22Rv1 (cell line): ENCODE measurements around the gene PRUNE2.
"Not testable (repeated sequence)": the region's sequence is repeated elsewhere in the genome, so short reads cannot be mapped to it uniquely, and the experiment has no call there.

Experiments
- H3K27ac ChIP-seq: fragments of 450-650 bp; 2 replicates; pipeline ENCODE4 v1.5.1; 2017
- CTCF ChIP-seq: fragments of 450-650 bp; IDR thresholded peaks from 2 replicates; pipeline ENCODE4 v1.5.1; 2017; ENCODE audit warnings: mild to moderate bottlenecking
- ZFX ChIP-seq: fragments of 450-650 bp; IDR thresholded peaks from 2 replicates; pipeline ENCODE4 v1.6.1; 2017; ENCODE audit warnings: antibody characterized with exemption, borderline replicate concordance

The PRUNE2 gene

GRCh38 chr9:76677481-76678055 lies 228.3 kb downstream of the PRUNE2 start:
- TF ChIP-seq ZFX: no peak
- TF ChIP-seq CTCF: no peak
- H3K27ac ChIP-seq: peak overlapping the region; percentile 6; the same call in 1 of the 2 replicates

- TF ChIP-seq ZFX (no peak), CTCF (no peak)
- H3K27ac ChIP-seq: peak overlapping the region; percentile 6; the same call in 1 of the 2 replicates
Measured at GRCh38 chr9:76676857-76677256, 229.1 kb downstream of the PRUNE2 start.

DNA sequence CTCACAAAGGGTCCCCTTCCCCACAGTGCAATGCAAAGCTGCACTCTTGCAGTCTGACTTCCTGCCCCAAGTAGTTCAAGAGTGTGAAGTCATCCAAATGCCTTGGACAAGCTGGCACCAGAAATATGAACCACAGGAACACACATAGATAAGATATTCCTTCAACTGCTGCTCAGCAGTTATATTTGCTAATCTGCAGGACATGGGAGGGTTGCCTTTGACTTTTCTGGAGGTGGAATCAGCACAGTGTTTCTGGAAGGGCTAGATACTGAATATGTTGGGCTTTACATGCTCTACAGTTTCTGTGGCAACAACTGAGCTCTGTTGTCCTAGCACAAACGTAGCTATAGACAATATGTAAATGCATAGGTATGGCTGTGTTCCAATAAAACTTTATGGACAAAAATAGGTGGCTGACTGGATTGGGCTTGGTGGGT lies 238.4 kb downstream of the PRUNE2 start:
- H3K27ac ChIP-seq: no peak overlapping the region
- TF ChIP-seq ZFX (no peak), CTCF (no peak)

DNA sequence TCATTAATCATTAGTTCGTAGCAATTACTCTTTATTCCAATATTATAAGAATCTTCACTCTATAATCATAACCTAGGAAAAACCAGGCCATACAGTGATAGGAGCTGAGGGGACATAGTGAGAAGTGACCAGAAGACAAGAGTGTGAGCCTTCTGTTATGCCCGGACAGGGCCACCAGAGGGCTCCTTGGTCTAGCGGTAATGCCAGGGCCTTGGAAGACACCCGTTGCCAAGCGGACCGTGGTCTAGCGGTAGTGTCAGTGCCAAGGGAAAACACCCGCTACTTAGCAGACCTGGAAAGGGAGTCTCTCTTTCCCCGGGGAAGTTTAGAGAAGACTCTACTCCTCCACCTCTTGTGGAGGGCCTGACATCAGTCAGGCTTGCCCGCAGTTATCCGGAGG lies 239.9 kb downstream of the PRUNE2 start:
- not testable (repeated sequence) for H3K27ac ChIP-seq
- peak; percentile 69 for TF ChIP-seq CTCF

- TF ChIP-seq ZFX (no peak), CTCF (no peak)
- no peak overlapping the region for H3K27ac ChIP-seq
Measured at GRCh38 chr9:76665458-76665857, 240.5 kb downstream of the PRUNE2 start.

- TF ChIP-seq CTCF: no peak
- TF ChIP-seq ZFX: no peak
- no peak overlapping the region for H3K27ac ChIP-seq
Measured at GRCh38 chr9:76664120-76664519, 241.8 kb downstream of the PRUNE2 start.

- TF ChIP-seq ZFX (no peak), CTCF (no peak)
- no peak overlapping the region for H3K27ac ChIP-seq
Measured at GRCh38 chr9:76662476-76663281, 243.2 kb downstream of the PRUNE2 start.
